Measurements from ENCODE around the gene HOXC9.

- TF ChIP-seq EZH2phosphoT487 (IDR thresholded peaks at IDR 0.05; ENCODE audit: borderline replicate concordance) = no peak
- TF ChIP-seq, protein P1, sequence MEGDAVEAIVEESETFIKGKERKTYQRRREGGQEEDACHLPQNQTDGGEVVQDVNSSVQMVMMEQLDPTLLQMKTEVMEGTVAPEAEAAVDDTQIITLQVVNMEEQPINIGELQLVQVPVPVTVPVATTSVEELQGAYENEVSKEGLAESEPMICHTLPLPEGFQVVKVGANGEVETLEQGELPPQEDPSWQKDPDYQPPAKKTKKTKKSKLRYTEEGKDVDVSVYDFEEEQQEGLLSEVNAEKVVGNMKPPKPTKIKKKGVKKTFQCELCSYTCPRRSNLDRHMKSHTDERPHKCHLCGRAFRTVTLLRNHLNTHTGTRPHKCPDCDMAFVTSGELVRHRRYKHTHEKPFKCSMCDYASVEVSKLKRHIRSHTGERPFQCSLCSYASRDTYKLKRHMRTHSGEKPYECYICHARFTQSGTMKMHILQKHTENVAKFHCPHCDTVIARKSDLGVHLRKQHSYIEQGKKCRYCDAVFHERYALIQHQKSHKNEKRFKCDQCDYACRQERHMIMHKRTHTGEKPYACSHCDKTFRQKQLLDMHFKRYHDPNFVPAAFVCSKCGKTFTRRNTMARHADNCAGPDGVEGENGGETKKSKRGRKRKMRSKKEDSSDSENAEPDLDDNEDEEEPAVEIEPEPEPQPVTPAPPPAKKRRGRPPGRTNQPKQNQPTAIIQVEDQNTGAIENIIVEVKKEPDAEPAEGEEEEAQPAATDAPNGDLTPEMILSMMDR (conservative IDR thresholded peaks at IDR 0.05; ENCODE audit: low read length) = no peak
These were observed 33.4 kb upstream of the HOXC9 start for GRCh38 chr12:53966385-53967133.

Measured in Loucy (cell line).